DMS53 treated with DMSO at 0.1 percent for 48 hours (cell line): Measurements from ENCODE around the gene COL16A1.

Experiments
- DNase-seq: peaks from one replicate; lab custom pipeline; 2025; ENCODE audit not compliant: unreplicated experiment; lab: John Stamatoyannopoulos, UW

COL16A1 gene

GRCh38 chr1:31689854-31690253 lies 14.0 kb downstream of the COL16A1 start:
- DNase-seq, result no peak

GRCh38 chr1:31689379-31689778 lies 14.4 kb downstream of the COL16A1 start:
- no peak for DNase-seq

- DNase-seq, result no peak
These were observed 15.4 kb downstream of the COL16A1 start for GRCh38 chr1:31688233-31688918.

GRCh38 chr1:31687601-31688000 lies 16.2 kb downstream of the COL16A1 start:
- no peak for DNase-seq

GRCh38 chr1:31685795-31686194 lies 18.0 kb downstream of the COL16A1 start:
- DNase-seq, result no peak

GRCh38 chr1:31683997-31684396 lies 19.8 kb downstream of the COL16A1 start:
- DNase-seq, result peak; percentile 20

GRCh38 chr1:31681415-31681814 lies 22.4 kb downstream of the COL16A1 start:
- DNase-seq, result no peak

- DNase-seq, result no peak
These were observed 24.1 kb downstream of the COL16A1 start for GRCh38 chr1:31679676-31680230.

- DNase-seq, result no peak
These were observed 24.7 kb downstream of the COL16A1 start for GRCh38 chr1:31679091-31679490.

- DNase-seq, result no peak
These were observed 25.1 kb downstream of the COL16A1 start for GRCh38 chr1:31678681-31679080.

GRCh38 chr1:31677949-31678348 lies 25.9 kb downstream of the COL16A1 start:
- DNase-seq, result no peak

- no peak for DNase-seq
These were observed 26.4 kb downstream of the COL16A1 start for GRCh38 chr1:31677401-31677800.

GRCh38 chr1:31675756-31676155 lies 28.1 kb downstream of the COL16A1 start:
- DNase-seq, result no peak

- no peak for DNase-seq
These were observed 28.7 kb downstream of the COL16A1 start for GRCh38 chr1:31675161-31675560.

GRCh38 chr1:31674626-31675025 lies 29.2 kb downstream of the COL16A1 start:
- DNase-seq, result no peak

- DNase-seq, result no peak
These were observed 30.4 kb downstream of the COL16A1 start for GRCh38 chr1:31673433-31673832.

GRCh38 chr1:31672986-31673385 lies 30.8 kb downstream of the COL16A1 start:
- no peak for DNase-seq

GRCh38 chr1:31671561-31672201 lies 32.1 kb downstream of the COL16A1 start:
- no peak for DNase-seq

- no peak for DNase-seq
These were observed 32.7 kb downstream of the COL16A1 start for GRCh38 chr1:31671147-31671546.

GRCh38 chr1:31670593-31670964 lies 33.2 kb downstream of the COL16A1 start:
- DNase-seq, result no peak

- DNase-seq, result peak; percentile 96
These were observed 33.8 kb downstream of the COL16A1 start for GRCh38 chr1:31669786-31670592.

- DNase-seq, result no peak
These were observed 34.4 kb downstream of the COL16A1 start for GRCh38 chr1:31669433-31669785.
